T-helper 1 cell treated with Interleukin-12 subunit alpha and Interleukin-12 subunit beta and Interleukin-4 antibody, amounts not matched to agents 30 μg/mL and 1 μg/mL, for 36 hours (primary cell): ENCODE results near the gene DACT1.
A peak's percentile ranks its signal among the peaks of the same experiment; 100 is the strongest.

ENCODE experiments used
- H3K27ac Mint-ChIP-seq: one replicate; pipeline ENCODE4 v1.8.0; 2021; ENCODE audit warnings: mild to moderate bottlenecking, mixed read lengths
- H3K27me3 Mint-ChIP-seq: one replicate; pipeline ENCODE4 v1.8.0; 2021; ENCODE audit warnings: low read depth, mixed read lengths
- H3K36me3 Mint-ChIP-seq: one replicate; pipeline ENCODE4 v1.8.0; 2021; ENCODE audit warnings: low read depth, mixed read lengths
- H3K4me1 Mint-ChIP-seq: one replicate; pipeline ENCODE4 v1.8.0; 2021; ENCODE audit warnings: low read depth, mixed read lengths
- H3K4me3 Mint-ChIP-seq: one replicate; pipeline ENCODE4 v1.8.0; 2021; ENCODE audit warnings: mild to moderate bottlenecking, moderate library complexity, mixed read lengths
- H3K9me3 Mint-ChIP-seq: one replicate; pipeline ENCODE4 v1.8.0; 2021; ENCODE audit warnings: mixed read lengths

The DACT1 gene

GRCh38 chr14:58626431-58626831 lies 11.3 kb upstream of the DACT1 start:
- no peaks in the 10 kb centered on the region for H3K36me3 Mint-ChIP-seq
- peaks cover 3% of the 10 kb centered on the region for H3K27me3 Mint-ChIP-seq
- H3K4me3 Mint-ChIP-seq, result no peak overlapping the region
- H3K4me1 Mint-ChIP-seq, result peaks cover 4% of the 10 kb centered on the region
- no peaks in the 10 kb centered on the region for H3K9me3 Mint-ChIP-seq
- no peak overlapping the region for H3K27ac Mint-ChIP-seq

- Mint-ChIP-seq H3K36me3 (no peaks in the 10 kb centered on the region), H3K4me1 (peaks cover 4% of the 10 kb centered on the region), H3K9me3 (no peaks in the 10 kb centered on the region), H3K4me3 (no peak overlapping the region), H3K27me3 (peaks cover 3% of the 10 kb centered on the region), H3K27ac (no peak overlapping the region)
Observed at GRCh38 chr14:58628406-58628805, 9.4 kb upstream of the DACT1 start.

GRCh38 chr14:58629281-58629680 lies 8.5 kb upstream of the DACT1 start:
- Mint-ChIP-seq H3K4me3 (no peak overlapping the region), H3K9me3 (no peaks in the 10 kb centered on the region), H3K4me1 (peaks cover 4% of the 10 kb centered on the region), H3K27me3 (peaks cover 3% of the 10 kb centered on the region), H3K36me3 (no peaks in the 10 kb centered on the region), H3K27ac (no peak overlapping the region)

GRCh38 chr14:58631732-58632131 lies 6.0 kb upstream of the DACT1 start:
- Mint-ChIP-seq H3K36me3 (no peaks in the 10 kb centered on the region), H3K4me3 (no peak overlapping the region), H3K9me3 (no peaks in the 10 kb centered on the region), H3K27ac (no peak overlapping the region), H3K4me1 (peaks cover 7% of the 10 kb centered on the region), H3K27me3 (peaks cover 16% of the 10 kb centered on the region)

- Mint-ChIP-seq H3K27ac (no peak overlapping the region), H3K27me3 (peaks cover 30% of the 10 kb centered on the region), H3K9me3 (no peaks in the 10 kb centered on the region), H3K4me3 (no peak overlapping the region), H3K4me1 (peaks cover 15% of the 10 kb centered on the region), H3K36me3 (no peaks in the 10 kb centered on the region)
Observed at GRCh38 chr14:58633831-58634230, 3.9 kb upstream of the DACT1 start.

- H3K36me3 Mint-ChIP-seq, result no peaks in the 10 kb centered on the region
- H3K4me3 Mint-ChIP-seq, result no peak overlapping the region
- H3K27ac Mint-ChIP-seq, result no peak overlapping the region
- H3K27me3 Mint-ChIP-seq, result peaks cover 37% of the 10 kb centered on the region
- peaks cover 19% of the 10 kb centered on the region for H3K4me1 Mint-ChIP-seq
- no peaks in the 10 kb centered on the region for H3K9me3 Mint-ChIP-seq
Observed at GRCh38 chr14:58634406-58635090, 3.2 kb upstream of the DACT1 start.

GRCh38 chr14:58635091-58635830 lies 2.5 kb upstream of the DACT1 start:
- no peak overlapping the region for H3K4me3 Mint-ChIP-seq
- no peaks in the 10 kb centered on the region for H3K36me3 Mint-ChIP-seq
- peaks cover 19% of the 10 kb centered on the region for H3K4me1 Mint-ChIP-seq
- no peak overlapping the region for H3K27ac Mint-ChIP-seq
- no peaks in the 10 kb centered on the region for H3K9me3 Mint-ChIP-seq
- peaks cover 40% of the 10 kb centered on the region for H3K27me3 Mint-ChIP-seq

- no peak overlapping the region for H3K27ac Mint-ChIP-seq
- H3K9me3 Mint-ChIP-seq, result no peaks in the 10 kb centered on the region
- H3K4me1 Mint-ChIP-seq, result peaks cover 19% of the 10 kb centered on the region
- peak overlapping the region; percentile 45 for H3K4me3 Mint-ChIP-seq
- H3K27me3 Mint-ChIP-seq, result peaks cover 40% of the 10 kb centered on the region
- no peaks in the 10 kb centered on the region for H3K36me3 Mint-ChIP-seq
Observed at GRCh38 chr14:58636129-58636528, 1.6 kb upstream of the DACT1 start.

GRCh38 chr14:58637040-58637390 lies 747 bp upstream of the DACT1 start:
- no peaks in the 10 kb centered on the region for H3K9me3 Mint-ChIP-seq
- H3K4me1 Mint-ChIP-seq, result peaks cover 19% of the 10 kb centered on the region
- H3K36me3 Mint-ChIP-seq, result no peaks in the 10 kb centered on the region
- H3K27me3 Mint-ChIP-seq, result peaks cover 40% of the 10 kb centered on the region
- H3K27ac Mint-ChIP-seq, result peak overlapping the region; percentile 86
- H3K4me3 Mint-ChIP-seq, result peak overlapping the region; percentile 93

- Mint-ChIP-seq H3K27me3 (peaks cover 40% of the 10 kb centered on the region), H3K36me3 (no peaks in the 10 kb centered on the region), H3K27ac (no peak overlapping the region), H3K4me1 (peaks cover 19% of the 10 kb centered on the region), H3K4me3 (peak overlapping the region; percentile 77), H3K9me3 (no peaks in the 10 kb centered on the region)
Observed at GRCh38 chr14:58638231-58639197, 752 bp downstream of the DACT1 start.

- H3K4me1 Mint-ChIP-seq, result peaks cover 19% of the 10 kb centered on the region
- H3K27me3 Mint-ChIP-seq, result peaks cover 40% of the 10 kb centered on the region
Observed at GRCh38 chr14:58639198-58639565, 1.4 kb downstream of the DACT1 start.

GRCh38 chr14:58639842-58640484 lies 2.2 kb downstream of the DACT1 start:
- H3K36me3 Mint-ChIP-seq, result no peaks in the 10 kb centered on the region
- H3K27ac Mint-ChIP-seq, result no peak overlapping the region
- H3K9me3 Mint-ChIP-seq, result no peaks in the 10 kb centered on the region
- H3K4me1 Mint-ChIP-seq, result peaks cover 18% of the 10 kb centered on the region
- peak overlapping the region; percentile 77 for H3K4me3 Mint-ChIP-seq
- H3K27me3 Mint-ChIP-seq, result peaks cover 38% of the 10 kb centered on the region

More at GRCh38 chr14:58639198-58639565, 1.4 kb downstream of the DACT1 start:
- H3K9me3 Mint-ChIP-seq, result no peaks in the 10 kb centered on the region
- peak overlapping the region; percentile 77 for H3K4me3 Mint-ChIP-seq
- H3K27ac Mint-ChIP-seq, result no peak overlapping the region
- H3K36me3 Mint-ChIP-seq, result no peaks in the 10 kb centered on the region

GRCh38 chr14:58640959-58641358 lies 3.2 kb downstream of the DACT1 start:
- Mint-ChIP-seq H3K27me3 (peaks cover 32% of the 10 kb centered on the region), H3K4me3 (no peak overlapping the region), H3K9me3 (no peaks in the 10 kb centered on the region)

GRCh38 chr14:58641509-58641908 lies 3.7 kb downstream of the DACT1 start:
- no peaks in the 10 kb centered on the region for H3K36me3 Mint-ChIP-seq

More at GRCh38 chr14:58640959-58641358, 3.2 kb downstream of the DACT1 start:
- Mint-ChIP-seq H3K36me3 (no peaks in the 10 kb centered on the region), H3K4me1 (peaks cover 16% of the 10 kb centered on the region), H3K27ac (no peak overlapping the region)

More at GRCh38 chr14:58641509-58641908, 3.7 kb downstream of the DACT1 start:
- H3K4me1 Mint-ChIP-seq, result peaks cover 12% of the 10 kb centered on the region
- H3K4me3 Mint-ChIP-seq, result no peak overlapping the region
- H3K27ac Mint-ChIP-seq, result no peak overlapping the region
- peaks cover 26% of the 10 kb centered on the region for H3K27me3 Mint-ChIP-seq
- H3K9me3 Mint-ChIP-seq, result no peaks in the 10 kb centered on the region
